LNCAP (cell line): ENCODE measurements around the gene WDCP.

Experiments used
- TF ChIP-seq, protein P1 (sequence below): fragments of 450-650 bp; IDR thresholded peaks from 2 replicates; pipeline ENCODE4 v1.5.1; 2017; ENCODE audit warnings: mild to moderate bottlenecking

WDCP gene

DNA sequence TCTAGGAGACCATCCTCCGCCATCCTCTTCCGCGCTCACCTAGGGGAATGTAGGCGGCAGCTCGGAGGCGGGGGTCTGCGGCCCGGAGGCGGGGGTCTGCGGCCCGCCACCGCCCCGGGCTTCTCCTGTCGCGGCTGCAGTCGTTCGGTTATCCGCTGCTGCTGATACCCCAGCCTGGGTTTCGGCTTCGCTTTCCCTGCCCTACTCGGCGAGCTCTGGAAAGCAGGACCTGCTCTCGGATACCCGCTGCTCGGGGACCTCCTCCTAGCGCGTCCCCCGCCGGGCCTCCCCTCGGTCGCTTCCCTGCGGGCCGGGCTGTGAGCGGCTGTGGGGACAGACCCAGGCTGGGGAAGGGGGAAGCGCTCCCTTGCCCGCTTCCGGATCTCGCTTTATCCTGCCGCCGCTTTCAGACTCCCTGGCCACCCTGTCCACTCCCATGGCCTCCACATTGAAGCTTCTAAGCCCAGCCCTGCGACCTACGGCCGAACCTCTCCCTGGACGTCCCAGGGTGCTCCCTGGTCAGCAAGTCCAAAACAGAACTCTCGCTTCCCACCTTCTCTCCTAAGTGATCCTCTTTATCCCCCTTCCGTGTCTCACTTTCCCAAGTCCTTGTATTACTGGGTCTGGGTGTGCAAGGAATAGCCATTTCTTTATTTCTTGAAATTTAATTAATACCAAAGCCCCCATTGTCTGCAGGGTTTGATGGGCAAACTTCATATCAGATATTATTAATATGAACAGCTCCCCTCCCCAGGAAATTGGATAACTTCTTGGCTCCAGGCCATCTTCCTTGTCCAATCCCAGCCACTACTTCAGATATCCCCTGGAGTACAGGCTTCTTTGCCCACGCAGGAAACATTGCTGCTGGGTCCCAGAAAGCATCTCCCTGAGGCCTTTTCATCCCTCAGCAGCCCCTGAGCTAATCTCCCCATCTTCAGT lies 3.1 kb upstream of the WDCP start:
- TF ChIP-seq, protein P1, sequence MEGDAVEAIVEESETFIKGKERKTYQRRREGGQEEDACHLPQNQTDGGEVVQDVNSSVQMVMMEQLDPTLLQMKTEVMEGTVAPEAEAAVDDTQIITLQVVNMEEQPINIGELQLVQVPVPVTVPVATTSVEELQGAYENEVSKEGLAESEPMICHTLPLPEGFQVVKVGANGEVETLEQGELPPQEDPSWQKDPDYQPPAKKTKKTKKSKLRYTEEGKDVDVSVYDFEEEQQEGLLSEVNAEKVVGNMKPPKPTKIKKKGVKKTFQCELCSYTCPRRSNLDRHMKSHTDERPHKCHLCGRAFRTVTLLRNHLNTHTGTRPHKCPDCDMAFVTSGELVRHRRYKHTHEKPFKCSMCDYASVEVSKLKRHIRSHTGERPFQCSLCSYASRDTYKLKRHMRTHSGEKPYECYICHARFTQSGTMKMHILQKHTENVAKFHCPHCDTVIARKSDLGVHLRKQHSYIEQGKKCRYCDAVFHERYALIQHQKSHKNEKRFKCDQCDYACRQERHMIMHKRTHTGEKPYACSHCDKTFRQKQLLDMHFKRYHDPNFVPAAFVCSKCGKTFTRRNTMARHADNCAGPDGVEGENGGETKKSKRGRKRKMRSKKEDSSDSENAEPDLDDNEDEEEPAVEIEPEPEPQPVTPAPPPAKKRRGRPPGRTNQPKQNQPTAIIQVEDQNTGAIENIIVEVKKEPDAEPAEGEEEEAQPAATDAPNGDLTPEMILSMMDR, result no peak

DNA sequence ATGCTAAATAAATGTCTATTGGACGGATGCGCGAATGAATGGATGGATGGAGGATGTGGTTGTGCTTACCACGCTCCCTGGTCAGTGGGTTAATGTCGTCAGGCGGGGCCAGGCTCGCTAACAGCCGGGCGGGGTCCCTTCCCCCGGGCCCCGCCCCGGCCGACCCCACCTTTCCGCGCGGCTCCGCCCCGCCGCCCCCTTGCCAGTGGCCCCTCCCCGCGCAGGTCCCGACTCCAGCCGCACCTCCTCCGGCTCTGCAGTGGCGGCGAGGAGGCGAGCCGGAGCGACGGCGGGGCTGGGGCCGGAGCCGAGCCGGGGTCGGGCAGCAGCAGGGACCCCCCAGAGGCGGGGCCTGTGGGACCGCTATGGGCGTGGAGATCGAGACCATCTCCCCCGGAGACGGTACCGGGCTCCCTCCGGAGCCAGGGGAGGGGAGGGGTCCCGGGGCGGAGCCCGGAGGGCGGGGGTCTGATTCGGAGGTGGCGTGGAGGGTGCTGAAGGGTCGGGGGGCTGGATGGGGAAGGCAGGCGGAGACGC lies 2.4 kb upstream of the WDCP start, which contains the start of gene FKBP1B:
Gene FKBP1B, plus strand, starts transcription at position 257 of the 537 bp plus-strand sequence. Its CDS starts 109 bp downstream, at position 366.
- TF ChIP-seq, protein P1, result no peak

DNA sequence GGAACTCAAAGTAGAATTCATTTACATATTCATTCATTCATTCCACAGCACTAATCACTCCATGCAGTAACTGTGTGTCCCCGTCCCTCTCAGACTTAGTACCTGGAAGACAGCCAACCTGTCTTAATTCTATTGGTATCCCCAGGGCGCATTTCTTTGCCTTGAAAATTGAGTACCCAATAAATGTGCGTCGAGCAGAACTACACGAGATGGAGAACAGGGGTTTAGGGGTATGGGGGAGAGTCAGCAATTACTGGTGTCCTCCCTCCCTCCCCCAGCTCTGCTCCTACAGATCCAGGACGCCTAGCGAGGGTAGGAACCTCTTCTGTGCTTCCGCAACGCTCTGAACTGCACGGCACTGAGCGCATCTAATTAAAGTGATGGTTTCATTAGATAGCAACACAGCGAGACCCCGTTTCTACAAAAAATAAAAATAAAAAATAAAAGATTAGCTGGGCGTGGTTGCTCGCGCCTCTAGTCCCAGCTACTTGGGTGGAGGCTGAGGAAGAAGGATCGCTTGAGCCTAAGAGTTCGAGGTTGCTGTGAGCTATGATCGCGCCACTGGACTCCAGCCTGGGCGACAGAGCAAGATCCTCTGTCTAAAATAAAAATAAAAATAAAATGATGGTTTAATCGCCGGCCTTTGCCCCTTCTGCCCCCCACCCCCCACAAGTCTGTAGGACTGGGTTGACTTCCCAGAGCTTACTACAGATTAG lies 1.7 kb upstream of the WDCP start:
- TF ChIP-seq, protein P1, result no peak

DNA sequence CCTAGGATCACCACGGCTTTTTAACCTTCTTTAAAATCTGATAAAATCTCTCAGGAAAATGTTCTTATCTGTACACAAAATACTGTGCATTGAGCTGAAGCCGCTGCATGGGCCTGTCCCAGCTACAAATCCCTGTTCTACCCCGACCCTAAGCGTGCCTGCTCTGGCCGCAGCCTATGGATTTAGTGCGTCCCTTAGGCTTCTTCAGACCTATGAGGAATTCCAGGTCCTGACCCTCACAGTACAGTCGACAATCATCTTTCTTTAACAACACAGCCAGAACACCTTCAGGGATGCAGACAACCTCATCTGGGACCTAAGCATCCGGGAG lies 477 bp upstream of the WDCP start:
- TF ChIP-seq, protein P1, result no peak

DNA sequence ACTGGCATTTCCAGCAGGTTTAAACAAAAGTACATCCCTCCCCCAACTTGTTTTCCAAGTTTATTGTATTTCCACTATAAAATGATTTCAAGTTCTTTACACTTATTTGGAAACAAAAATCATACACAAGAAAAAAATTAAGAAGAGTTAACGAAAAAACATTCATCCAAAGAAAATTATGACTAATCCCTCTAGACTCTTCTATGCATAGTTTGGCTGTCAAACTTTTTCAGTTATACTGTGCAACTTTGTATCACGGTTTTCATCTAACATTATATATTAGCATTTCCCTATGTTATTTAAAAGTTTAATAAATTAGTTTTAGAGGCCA lies 627 bp downstream of the WDCP start:
- TF ChIP-seq, protein P1, result no peak

DNA sequence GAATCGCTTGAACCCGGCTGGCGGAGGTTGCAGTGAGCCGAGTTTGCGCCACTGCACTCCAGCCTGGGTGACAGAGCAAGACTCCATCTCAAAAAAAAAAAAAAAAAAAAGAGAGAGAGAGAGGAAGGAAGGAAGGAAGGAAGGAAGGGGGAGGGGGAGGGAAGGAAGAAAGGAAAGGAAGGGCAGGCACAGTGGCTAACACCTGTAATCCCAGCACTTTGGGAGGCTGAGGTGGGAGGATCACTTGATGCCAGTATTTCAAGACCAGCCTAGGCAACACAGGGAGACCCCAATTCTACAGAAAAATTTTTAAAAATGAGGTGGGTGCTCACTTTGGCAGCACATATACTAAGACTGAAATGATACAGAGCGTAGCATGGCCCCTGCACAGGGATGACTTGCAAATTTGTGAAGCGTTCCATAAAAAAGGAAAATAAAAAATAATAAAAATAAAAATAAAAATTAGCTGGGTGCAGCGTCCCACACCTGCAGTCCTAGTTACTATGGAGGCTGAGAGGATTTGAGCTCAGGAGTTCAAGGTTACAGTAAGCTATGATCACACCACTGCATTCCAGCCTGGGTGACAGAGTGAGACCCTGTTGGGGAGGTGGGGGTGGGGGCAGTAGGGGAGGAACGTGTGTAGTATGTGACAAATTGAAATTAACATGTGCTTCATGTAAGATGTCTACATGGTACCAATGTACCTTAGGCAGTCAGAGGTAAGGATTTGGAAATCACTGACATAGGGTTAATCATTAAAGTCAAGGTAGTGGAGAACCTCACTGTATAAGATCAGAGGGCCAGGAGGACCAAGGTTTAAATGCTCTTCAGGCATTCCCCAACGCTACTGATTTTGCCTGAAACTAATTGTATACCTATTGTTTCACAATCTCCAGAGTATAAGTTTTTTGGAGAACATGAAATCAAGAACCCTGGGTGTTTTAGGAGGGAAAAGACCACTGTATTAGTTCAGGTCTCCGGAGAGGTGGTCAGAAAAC lies 1.4 kb downstream of the WDCP start:
- TF ChIP-seq, protein P1, result no peak

DNA sequence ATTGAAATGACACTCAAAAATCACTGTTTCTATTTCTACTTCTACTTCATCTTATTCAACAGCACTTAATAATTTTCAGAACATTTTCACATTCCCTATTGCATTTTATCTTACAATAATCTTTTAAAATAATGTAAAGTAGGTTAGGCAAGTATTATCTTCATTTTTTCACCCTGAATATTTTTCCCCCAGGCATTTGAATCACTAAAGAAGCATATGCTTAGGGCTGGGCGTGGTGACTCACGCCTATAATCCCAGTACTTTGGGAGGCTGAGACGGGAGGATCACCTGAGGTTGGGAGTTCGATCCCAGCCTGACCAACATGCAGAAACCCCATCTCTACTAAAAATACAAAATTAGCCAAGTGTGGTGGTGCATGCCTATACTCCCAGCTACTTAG lies 6.7 kb downstream of the WDCP start:
- TF ChIP-seq, protein P1, result no peak
